Testis (tissue), 3 donors: ENCODE results near the gene KCNK7. TPM values are rescaled to one million over a fixed set of nuclear protein-coding genes. Genes with fewer than 3 reads are reported as not detected.

Experiments used
- DNase-seq: peaks from one replicate; pipeline ENCODE4 v3.0.0-alpha.2; 2019
- H3K27ac ChIP-seq, 2 donors: fragments of 200-600 bp; sonication (generic); one replicate each; pipeline ENCODE4 v1.5.1; 2019
- H3K27me3 ChIP-seq: fragments of 200-600 bp; sonication (generic); one replicate; pipeline ENCODE4 v1.5.1; 2019
- H3K36me3 ChIP-seq: fragments of 200-600 bp; sonication (generic); one replicate; pipeline ENCODE4 v1.5.1; 2017; ENCODE audit warnings: low read depth; ENCODE audit errors: missing control alignments
- H3K4me1 ChIP-seq: fragments of 200-600 bp; sonication (generic); one replicate; pipeline ENCODE4 v1.5.1; 2019
- H3K4me3 ChIP-seq, 2 donors: fragments of 200-600 bp; sonication (generic); one replicate each; pipeline ENCODE4 v1.5.1; 2017 to 2019
- H3K9me3 ChIP-seq: fragments of 200-600 bp; sonication (generic); one replicate; pipeline ENCODE4 v1.5.1; 2017
- CTCF ChIP-seq, 3 experiments: fragments of 450-650 bp in 2 of 3; fragments of 200-600 bp in 1 of 3; sonication (generic) in 1 of 3; IDR thresholded peaks; one replicate each; pipeline ENCODE4 v1.5.1; 2016 to 2019; ENCODE audit warnings: antibody characterized with exemption in 3 of 3, mild to moderate bottlenecking in 2 of 3, moderate library complexity in 1 of 3
- POLR2A ChIP-seq: fragments of 450-650 bp; IDR thresholded peaks from one replicate; pipeline ENCODE4 v1.6.1; 2017; ENCODE audit warnings: antibody characterized with exemption, mild to moderate bottlenecking, moderate library complexity
- WGBS, 2 donors: methylation state at CpG; one replicate each; pipeline ENCODE4 v1.1.5; 2018; 5-methylcytosine and 5-hydroxymethylcytosine counted together
- intact Hi-C: fragments of 100-400 bp; cut with DNase I; formaldehyde crosslinking; loops from one replicate; pipeline ENCODE4 v1.15.1; 2023; ENCODE audit warnings: low total_unique reads
- polyA plus RNA-seq: library from polyadenylated mRNA; stranded (reverse); fragments of 350-450 nt; fragmentation: Illumina TruSeq; extraction: RNeasy Lipid Tissue Mini Kit (QIAGEN cat#74804); gene quantifications from one replicate; pipeline ENCODE4 v1.2.3, GENCODE V29; 2014; ENCODE audit warnings: low read depth, low replicate concordance; ENCODE audit not compliant: insufficient read depth
- total RNA-seq, 2 donors: library from RNA; depleted of rRNA; stranded (reverse); fragments of >200 nt; gene quantifications; one replicate each; pipeline ENCODE4 v1.2.3, GENCODE V29; 2016

KCNK7 gene
- total and polyA plus RNA-seq, 3 donors from 2014 or later = 0.26 to 2.5 (median 0.99) TPM

- no peak overlapping the region for H3K27ac ChIP-seq
- peaks cover 18% of the 10 kb centered on the region for H3K4me1 ChIP-seq
- intact Hi-C loops = no loop called here
- no peaks in the 10 kb centered on the region for H3K27me3 ChIP-seq
- no peak overlapping the region for H3K4me3 ChIP-seq
- DNase-seq = no peak
- no peaks in the 10 kb centered on the region for H3K9me3 ChIP-seq
- H3K36me3 ChIP-seq = no peaks in the 10 kb centered on the region
- WGBS, 2 donors = 63 to 70% methylated on average over 4 to 9 of the region's 9 CpGs
- no peak for TF ChIP-seq POLR2A
- no peak for TF ChIP-seq CTCF (IDR thresholded peaks at IDR 0.05)
Measured at GRCh38 chr11:65589444-65590239, 6.0 kb downstream of the KCNK7 start.

GRCh38 chr11:65588199-65589054, 7.2 kb downstream of the KCNK7 start:
- TF ChIP-seq POLR2A (no peak), CTCF (IDR thresholded peaks at IDR 0.05) (peak; percentile 42 to 63 (median 44))
- WGBS, 2 donors = 65 to 66% methylated on average over 11 to 13 of the region's 13 CpGs
- Histone ChIP-seq H3K4me1 (peaks cover 15% of the 10 kb centered on the region), H3K4me3 (no peak overlapping the region), H3K27ac (peak overlapping the region; percentile 58 to 74), H3K27me3 (no peaks in the 10 kb centered on the region), H3K36me3 (no peaks in the 10 kb centered on the region), H3K9me3 (no peaks in the 10 kb centered on the region)
- DNase-seq = peak; percentile 62
- intact Hi-C loops = no loop called here

GRCh38 chr11:65586676-65587075, 8.9 kb downstream of the KCNK7 start:
- intact Hi-C loops = no loop called here
- Histone ChIP-seq H3K36me3 (no peaks in the 10 kb centered on the region), H3K27me3 (no peaks in the 10 kb centered on the region), H3K4me3 (no peak overlapping the region), H3K9me3 (no peaks in the 10 kb centered on the region), H3K27ac (no peak overlapping the region), H3K4me1 (peaks cover 14% of the 10 kb centered on the region)
- no peak for TF ChIP-seq POLR2A
- TF ChIP-seq CTCF (IDR thresholded peaks at IDR 0.05) = no peak
- no peak for DNase-seq
- WGBS, 2 donors = 67 to 80% methylated on average over 1 to 2 of the region's 2 CpGs

GRCh38 chr11:65586247-65586630, 9.4 kb downstream of the KCNK7 start:
- TF ChIP-seq POLR2A (no peak), CTCF (IDR thresholded peaks at IDR 0.05) (no peak)
- no peak for DNase-seq
- intact Hi-C loops = no loop called here
- 82 to 86% methylated on average over 2 to 4 of the region's 4 CpGs for WGBS, 2 donors
- no peaks in the 10 kb centered on the region for H3K36me3 ChIP-seq
- no peak overlapping the region for H3K27ac ChIP-seq
- no peaks in the 10 kb centered on the region for H3K27me3 ChIP-seq
- H3K4me3 ChIP-seq = no peak overlapping the region
- H3K9me3 ChIP-seq = no peaks in the 10 kb centered on the region
- H3K4me1 ChIP-seq = peaks cover 14% of the 10 kb centered on the region
